ENCODE results near the gene MTM1.

Gene MTM1

GRCh38 chrX:150568320-150569154, at the start of gene MTM1:
Gene MTM1 (plus strand): TSS chrX:150568621. CDS start chrX:150592615, 23,994 bp downstream.
- peak; percentile 94 for DNase-seq

- DNase-seq = no peak
These were observed 45.9 kb upstream of the MTM1 start for GRCh38 chrX:150522494-150522893.

GRCh38 chrX:150525061-150525919, 43.1 kb upstream of the MTM1 start:
- DNase-seq = no peak

GRCh38 chrX:150526692-150527091, 41.7 kb upstream of the MTM1 start:
- DNase-seq = no peak

GRCh38 chrX:150527108-150527507, 41.3 kb upstream of the MTM1 start:
- no peak for DNase-seq

GRCh38 chrX:150529587-150529986, 38.8 kb upstream of the MTM1 start:
- no peak for DNase-seq

- no peak for DNase-seq
These were observed 37.6 kb upstream of the MTM1 start for GRCh38 chrX:150530821-150531220.

- no peak for DNase-seq
These were observed 37.0 kb upstream of the MTM1 start for GRCh38 chrX:150531467-150531866.

GRCh38 chrX:150533863-150534262, 34.6 kb upstream of the MTM1 start:
- DNase-seq = no peak

- no peak for DNase-seq
These were observed 31.8 kb upstream of the MTM1 start for GRCh38 chrX:150536455-150537116.

- DNase-seq = no peak
These were observed 30.6 kb upstream of the MTM1 start for GRCh38 chrX:150537851-150538250.

- DNase-seq = no peak
These were observed 27.5 kb upstream of the MTM1 start for GRCh38 chrX:150540965-150541364.

GRCh38 chrX:150542846-150543229, 25.6 kb upstream of the MTM1 start:
- no peak for DNase-seq

- DNase-seq = no peak
These were observed 24.9 kb upstream of the MTM1 start for GRCh38 chrX:150543230-150544155.

- peak; percentile 21 for DNase-seq
These were observed 24.1 kb upstream of the MTM1 start for GRCh38 chrX:150544222-150544787.

- DNase-seq = no peak
These were observed 23.3 kb upstream of the MTM1 start for GRCh38 chrX:150544835-150545770.

- peak; percentile 57 for DNase-seq
These were observed 21.7 kb upstream of the MTM1 start for GRCh38 chrX:150546711-150547153.

- no peak for DNase-seq
These were observed 20.9 kb upstream of the MTM1 start for GRCh38 chrX:150547375-150548115.

- no peak for DNase-seq
These were observed 20.2 kb upstream of the MTM1 start for GRCh38 chrX:150548251-150548650.

GRCh38 chrX:150548684-150549083, 19.7 kb upstream of the MTM1 start:
- no peak for DNase-seq
